ENCODE data around the gene GPR15LG. TPM values are rescaled to one million over a fixed set of nuclear protein-coding genes. Genes with fewer than 3 reads are reported as not detected.
"Not testable (repeated sequence)": the region's sequence is repeated elsewhere in the genome, so short reads cannot be mapped to it uniquely, and the experiment has no call there.

Gene GPR15LG
- polyA plus RNA-seq, 3 donors: 0.43 to 0.97 (median 0.78) TPM

DNA sequence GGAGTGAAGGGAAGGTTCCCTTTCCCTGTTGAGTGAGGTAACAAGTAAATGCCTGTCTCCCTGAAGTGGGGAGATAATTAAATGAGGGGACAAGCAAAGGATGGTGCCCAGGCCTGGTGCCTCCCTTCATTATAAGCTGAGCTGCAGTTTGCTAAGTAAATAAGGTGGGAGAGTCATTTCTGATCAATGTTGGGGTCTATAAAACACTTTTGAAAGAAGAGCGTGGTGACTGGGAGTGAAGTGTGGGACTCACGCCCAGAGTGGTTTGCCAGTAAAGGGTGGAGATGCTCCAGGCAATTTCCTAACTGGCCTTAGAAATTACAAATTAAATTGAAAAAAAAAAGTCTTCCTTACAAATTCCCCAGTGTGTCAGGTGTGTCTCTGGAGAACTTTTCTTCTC lies 9.6 kb upstream of the GPR15LG start:
- DNase-seq: no peak

DNA sequence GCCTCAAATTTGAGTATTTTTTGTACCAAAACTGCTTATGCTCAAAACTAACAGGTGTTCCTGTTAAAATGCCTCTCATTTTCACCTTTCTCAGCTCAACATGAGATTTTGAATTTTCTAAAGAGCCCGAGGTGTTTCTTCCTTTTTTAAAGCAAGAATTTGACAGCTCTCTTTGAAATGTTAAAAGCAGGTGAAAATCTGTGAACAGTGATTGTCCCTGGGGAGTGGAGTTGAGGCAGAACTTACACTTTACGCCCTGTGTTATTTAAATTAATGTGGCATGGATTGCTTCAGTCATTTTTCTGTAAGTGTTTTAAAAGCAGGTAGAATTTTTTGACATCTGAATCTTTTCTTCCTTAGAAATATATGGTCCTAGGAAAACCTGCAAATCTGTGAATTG lies 9.2 kb upstream of the GPR15LG start:
- DNase-seq: no peak

DNA sequence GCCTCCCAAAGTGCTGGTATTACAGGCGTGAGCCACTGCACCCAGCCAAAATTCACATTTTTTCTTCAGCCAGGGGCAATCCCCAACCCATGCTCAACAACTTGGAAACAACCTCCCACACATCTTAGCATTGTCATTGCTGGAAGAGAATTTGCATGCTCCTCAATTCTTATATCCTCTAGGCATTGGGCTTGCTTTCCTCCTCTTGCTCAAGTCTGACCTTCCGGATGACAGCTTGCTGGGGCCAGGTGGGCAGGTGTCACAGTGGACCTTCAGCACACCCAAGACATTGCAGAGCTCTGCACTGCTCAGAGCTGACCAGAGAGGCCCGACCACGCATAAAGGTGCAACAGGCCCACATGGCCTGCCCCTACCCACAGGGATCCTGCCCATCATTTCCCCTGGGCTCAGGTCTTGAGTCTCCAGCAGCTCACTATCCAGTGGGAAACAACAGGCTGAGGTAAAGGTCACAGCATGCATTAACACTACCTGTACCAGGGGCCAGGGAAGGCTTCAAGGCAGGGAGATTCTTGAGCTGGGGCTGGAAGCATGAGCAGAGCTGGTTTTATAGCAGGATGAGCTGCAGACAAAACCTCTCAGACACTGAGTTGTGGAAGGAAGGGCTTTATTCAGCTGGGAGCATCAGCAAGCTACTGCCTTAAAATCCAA lies 6.8 kb upstream of the GPR15LG start:
- no peak for DNase-seq

DNA sequence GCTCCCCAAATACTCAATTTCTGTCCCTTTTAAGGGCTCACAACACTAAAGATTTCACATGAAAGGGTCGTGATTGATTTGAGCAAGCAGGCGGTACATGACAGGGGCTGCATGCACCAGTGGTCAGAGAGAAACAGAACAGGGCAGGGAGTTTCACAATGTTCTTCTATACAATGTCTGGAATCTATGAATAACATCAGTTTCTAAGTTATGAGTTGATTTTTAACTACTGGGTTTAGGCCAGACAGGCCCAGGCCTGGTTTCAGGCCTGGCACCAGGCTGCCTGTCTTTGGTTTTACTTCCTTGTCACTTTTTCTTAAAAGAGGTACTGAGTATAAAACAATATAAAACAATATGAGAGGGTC lies 6.3 kb upstream of the GPR15LG start:
- DNase-seq: not testable (repeated sequence)

DNA sequence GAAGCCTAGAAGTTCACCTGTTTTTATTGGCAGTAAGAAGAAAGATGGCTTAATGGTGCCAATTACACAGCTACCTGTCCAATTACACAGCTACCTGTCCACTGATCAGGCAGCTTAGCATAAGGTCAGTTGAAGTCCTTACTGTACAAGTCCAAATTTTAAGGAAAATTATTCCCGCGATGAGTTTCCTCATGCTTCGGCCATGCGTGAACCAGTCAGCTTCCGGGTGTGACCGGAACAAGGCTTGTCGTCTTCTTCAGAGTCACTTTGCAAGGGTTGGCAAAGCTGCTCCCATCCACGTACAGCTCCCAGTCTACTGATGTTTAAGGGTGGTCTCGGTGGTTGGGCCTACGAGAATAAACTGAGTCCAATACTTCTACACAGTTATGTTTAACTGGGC lies 5.2 kb upstream of the GPR15LG start:
- not testable (repeated sequence) for DNase-seq

DNA sequence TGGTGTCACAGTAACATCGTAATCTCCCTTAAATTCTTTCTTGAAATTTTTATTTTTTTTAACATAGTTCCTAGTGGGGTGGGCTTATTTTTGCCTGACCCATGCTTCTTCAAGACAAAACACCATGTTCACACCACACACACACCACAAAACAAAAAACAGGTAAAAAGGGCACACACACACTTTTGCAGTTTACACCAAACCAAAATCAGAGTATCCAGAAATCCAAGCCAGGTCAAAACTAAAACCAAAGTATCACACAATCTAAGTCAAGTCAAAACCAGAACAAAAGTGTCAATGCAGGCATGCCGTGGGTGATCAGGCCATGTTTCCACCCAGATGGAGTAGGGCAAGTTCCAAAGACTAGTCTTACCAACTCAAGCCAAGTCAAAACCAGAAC lies 2.4 kb upstream of the GPR15LG start:
- not testable (repeated sequence) for DNase-seq

DNA sequence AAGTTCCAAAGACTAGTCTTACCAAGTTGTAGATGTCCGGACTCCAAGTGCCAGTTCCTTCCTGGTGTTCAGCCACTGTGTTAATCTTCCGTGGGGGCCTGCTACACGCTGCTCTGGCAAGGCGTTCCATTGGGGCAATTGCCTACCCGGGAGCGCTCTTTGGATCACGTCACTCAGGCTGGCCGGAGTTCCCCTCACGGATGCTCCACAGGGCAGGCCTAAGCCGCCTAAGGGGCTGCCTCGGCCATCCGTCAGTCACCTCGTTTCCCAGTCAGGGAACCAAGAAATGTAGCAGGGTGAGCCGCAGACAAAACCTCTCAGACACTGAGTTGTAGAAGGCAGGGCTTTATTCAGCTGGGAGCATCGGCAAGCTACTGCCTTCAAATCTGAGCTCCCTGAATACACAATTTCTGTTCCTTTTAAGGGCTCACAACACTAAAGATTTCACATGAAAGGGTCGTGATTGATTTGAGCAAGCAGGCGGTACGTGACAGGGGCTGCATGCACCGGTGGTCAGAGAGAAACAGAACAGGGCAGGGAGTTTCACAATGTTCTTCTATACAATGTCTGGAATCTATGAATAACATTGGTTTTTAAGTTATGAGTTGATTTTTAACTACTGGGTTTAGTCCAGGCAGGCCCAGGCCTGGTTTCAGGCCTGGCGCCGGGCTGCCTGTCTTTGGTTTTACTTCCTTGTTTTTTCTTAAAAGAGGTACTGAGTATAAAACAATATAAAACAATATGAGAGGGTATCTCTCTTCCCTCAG lies 1.7 kb upstream of the GPR15LG start:
- not testable (repeated sequence) for DNase-seq

DNA sequence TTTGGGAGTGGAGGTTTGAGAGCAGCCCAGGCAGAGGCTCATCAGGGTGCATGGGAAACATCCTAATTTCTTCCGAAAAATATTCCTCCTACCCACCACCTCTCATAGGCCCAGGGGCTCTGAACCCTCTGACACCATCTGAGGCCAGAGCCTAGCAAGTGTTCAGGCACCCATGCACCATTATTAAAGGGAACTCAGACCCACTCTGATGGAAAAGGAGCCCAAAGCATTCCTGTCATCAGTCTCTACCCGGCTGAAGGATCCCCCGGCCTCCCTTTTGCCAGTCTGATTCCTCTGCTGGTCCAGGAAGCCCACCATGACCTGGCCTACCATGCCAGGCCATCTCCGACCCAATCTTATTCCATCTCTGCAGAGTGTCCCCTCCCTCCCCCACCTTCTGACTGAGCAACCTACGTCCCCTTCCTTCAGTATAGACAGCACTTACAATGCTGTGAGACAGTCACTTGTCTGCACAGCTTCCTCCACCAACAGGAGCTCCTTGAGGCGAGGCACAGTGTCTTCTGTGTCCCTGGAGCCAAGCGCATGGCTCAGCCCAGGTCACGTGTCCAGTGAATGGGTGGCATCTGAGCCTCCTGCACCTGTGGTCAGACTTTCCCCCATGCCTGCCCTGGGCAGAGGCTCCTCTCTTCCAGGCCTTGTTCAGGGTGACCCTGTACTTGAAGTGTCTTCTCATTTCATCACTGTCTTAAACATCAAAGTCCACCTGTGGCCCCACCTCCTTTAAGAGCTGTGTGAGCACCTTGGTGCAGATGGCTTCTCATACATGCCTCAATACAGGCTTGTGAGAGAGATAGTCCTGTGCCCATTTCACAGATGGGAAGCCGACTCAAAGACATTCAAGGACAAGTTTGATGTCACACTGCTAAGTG lies 889 bp upstream of the GPR15LG start:
- DNase-seq: no peak

DNA sequence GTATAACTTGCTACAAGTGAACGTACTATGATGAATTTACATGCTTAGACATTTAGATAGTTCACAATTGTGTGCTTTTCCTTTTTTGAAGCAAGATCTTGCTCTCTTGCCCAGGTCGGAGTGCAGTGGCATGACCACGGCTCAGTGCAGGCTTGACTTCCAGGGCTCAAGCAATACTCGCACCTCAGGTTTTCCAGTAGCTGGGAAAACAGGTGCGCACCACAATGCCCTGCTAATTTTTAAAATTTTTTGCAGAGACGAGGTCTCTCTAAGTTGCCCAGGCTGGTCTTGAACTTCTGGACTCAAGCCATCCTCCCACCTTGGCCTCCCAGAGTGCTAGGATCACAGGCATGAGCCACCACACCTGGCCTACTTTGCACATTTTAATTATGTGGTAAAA lies 1.8 kb downstream of the GPR15LG start:
- DNase-seq: no peak

DNA sequence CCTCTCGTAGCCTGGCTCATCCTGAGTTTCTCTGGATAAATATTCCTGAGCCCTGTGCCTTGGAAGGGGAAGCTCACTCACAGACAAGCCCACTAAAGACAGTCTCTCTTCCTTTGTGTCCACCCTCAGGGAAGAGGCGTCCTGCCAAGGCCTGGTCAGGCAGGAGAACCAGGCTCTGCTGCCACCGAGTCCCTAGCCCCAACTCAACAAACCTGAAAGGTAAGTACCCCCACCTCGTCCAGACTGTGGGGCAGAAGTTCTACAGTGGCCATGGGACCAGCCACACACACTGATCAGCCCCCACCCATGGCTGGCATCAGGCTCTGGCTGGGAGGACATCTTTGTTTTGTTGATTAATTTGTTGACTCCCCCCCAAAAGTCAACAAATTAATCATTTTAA lies 2.8 kb downstream of the GPR15LG start:
- no peak for DNase-seq

DNA sequence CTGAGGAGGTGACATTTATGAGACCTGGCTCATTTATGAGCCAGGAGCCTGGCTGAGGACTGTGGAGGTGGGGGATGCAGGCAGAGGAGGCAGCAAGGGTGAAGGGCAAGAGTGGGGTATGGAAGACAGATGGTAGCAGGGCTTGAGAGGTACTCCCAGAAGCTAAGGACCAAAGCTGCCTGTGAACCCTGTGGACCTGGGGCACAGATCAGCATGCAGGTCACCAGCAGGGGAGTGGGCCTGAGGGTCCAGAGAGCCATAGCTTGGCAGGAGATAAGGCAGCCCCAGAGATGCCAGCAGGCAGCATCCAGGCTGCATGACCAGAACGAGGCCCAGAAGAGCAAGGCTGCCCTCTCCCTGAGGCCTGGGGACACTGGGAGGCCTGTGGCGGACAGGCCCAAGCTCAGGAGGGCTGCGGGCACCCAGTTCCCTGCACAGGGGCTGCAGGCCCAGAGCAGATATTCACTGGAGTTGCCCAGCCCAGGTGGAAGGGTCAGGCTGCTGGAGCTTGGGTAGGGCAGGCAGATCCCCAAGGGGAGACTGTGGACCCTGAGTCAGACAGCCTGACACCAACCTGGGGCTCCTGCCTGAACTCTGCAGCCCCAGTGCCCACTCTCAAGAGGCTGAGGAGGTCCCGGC lies 3.4 kb downstream of the GPR15LG start:
- DNase-seq: no peak

DNA sequence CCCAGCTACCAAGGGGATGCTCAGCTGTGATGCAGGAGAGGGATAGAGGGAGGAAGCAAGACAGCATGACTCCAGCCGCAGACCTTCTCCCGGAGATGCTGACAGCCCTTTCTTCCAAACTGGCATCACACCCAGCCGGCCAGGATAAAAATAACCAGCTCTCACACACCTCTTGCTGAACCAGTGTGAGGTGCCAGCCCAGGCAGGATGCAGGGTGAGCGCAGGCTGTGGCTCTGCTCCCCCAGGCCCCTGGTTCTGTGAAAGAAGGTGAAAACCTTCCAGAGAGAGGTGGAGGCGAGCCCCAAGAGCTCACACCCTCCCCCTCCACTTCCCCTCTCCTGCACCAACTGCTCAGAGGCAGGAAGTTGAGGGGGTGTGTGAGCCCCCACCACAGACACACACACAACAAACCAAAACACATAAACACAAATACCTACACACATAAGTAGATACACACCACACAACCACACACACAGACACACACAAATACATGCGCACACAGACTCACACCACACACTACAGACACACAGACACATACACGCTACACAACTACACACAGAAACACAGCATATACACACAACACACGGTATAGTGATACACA lies 4.0 kb downstream of the GPR15LG start:
- DNase-seq: no peak

DNA sequence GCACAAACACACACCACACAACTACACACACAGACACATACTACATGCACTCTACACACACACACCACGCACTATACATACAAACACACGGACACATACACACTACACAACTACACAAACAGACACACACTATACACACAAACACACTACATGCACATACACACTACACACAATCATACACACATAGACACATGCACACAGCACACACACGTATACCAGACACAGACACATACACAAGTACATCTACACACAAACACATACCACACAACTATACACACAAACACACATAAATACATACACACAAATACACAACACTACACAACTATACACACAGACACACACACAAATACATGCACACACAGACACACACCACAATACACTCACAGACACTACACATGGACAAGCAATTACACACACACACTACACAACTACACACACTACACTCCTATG lies 4.6 kb downstream of the GPR15LG start:
- no peak for DNase-seq

DNA sequence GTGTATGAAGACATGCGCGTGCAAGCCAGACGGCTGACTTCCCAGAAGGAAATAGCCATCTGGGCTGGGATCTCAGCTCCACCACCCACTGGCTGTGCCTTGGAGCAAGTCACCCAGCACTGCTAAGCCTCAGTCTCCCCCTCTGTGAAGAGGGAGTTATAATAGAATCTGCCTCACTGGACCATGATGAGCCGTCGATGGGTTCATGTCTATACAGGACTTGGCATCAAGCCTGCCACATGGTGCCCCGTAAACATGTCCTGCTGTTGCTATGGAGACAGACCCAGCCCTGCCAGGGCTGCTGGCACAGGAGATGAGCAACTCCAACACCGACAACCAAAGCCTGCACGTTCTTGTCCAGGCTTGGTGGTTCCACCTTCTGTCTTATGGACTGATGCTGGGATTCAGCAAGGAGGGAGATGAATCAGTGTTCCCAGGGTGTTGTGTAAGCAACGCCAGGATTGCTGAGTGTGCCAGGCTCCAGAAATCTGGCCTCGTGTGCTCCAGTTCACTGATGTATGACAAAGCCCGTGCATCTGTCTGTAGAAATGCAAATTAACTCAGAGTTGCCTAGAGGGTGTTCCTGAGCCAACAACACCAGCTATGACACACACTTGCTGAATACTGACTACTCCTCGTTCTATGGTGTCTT lies 5.6 kb downstream of the GPR15LG start:
- DNase-seq: peak; percentile 26

DNA sequence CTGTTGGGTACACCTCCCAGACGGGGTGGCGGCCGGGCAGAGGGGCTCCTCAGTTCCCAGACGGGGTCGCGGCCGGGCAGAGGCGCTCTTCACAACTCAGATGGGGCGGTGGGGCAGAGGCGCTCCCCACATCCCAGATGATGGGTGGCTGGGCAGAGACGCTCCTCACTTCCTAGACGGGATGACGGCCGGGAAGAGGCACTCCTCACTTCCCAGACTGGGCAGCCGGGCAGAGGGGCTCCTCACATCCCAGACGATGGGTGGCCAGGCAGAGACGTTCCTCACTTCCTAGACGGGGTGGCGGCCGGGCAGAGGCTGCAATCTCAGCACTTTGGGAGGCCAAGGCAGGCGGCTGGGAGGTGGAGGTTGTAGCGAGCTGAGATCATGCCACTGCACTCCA lies 6.8 kb downstream of the GPR15LG start:
- DNase-seq: not testable (repeated sequence)

DNA sequence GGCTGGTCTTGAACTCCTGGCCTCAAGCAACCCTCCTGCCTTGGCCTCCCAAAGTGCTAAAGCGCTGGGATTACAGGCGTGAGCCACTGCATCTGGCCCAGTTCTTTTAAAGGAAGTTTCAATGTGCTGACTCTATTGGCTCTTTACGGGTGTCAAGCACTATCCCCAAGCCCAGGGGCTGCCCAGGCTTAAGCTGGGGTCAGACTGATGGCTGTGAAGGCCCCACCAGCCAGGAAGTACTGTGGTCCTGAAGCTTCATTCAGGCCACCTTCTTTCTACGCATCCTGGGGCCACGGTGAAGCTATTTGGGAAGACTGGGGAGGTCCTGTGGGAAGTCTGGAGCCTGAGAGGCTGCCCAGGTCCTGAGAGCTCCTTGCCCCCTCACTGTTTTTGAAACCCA lies 8.0 kb downstream of the GPR15LG start:
- no peak for DNase-seq

DNA sequence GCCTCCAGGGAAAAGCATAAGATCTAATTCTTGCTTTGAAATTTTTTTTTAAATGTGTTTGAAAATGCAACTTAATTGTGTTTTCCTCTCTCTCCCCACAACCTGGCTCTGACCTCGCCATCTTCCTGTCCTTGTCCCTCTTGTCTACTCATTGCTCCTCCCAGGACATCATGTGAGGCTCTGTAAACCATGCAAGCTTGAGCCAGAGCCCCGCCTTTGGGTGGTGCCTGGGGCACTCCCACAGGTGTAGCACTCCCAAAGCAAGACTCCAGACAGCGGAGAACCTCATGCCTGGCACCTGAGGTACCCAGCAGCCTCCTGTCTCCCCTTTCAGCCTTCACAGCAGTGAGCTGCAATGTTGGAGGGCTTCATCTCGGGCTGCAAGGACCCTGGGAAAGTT lies 10.9 kb downstream of the GPR15LG start:
- no peak for DNase-seq

DNA sequence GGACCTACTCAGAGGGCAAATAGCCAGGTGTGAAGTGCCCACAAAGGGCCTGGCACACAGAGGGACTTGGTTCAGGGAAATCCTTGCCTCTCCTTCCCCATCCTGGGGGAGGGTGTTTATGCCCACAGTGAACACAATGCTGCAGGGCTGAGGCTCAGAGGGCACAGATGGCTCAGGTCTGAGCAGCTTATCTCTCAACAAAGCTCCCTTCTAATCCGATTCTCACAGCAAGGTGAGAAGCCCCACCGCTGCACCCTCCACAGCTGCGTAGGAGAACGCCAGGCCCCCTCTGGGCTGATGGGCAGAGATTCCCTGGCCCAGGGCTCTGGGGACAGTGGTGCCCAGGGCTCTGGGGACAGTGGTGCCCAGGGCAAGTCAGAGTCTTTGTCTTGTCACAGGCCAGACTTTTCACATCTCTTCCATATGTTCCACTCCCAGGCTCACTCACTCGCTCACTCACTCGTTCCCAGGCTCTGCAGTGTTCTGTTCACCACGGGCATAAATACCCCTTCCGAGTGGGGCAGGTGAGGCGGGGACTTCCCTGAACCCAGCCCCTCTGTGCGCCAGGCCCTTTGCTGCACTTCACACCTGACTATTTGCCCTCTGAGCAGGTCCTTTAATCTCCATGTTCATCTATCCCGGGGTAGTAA lies 12.1 kb downstream of the GPR15LG start:
- DNase-seq: no peak

DNA sequence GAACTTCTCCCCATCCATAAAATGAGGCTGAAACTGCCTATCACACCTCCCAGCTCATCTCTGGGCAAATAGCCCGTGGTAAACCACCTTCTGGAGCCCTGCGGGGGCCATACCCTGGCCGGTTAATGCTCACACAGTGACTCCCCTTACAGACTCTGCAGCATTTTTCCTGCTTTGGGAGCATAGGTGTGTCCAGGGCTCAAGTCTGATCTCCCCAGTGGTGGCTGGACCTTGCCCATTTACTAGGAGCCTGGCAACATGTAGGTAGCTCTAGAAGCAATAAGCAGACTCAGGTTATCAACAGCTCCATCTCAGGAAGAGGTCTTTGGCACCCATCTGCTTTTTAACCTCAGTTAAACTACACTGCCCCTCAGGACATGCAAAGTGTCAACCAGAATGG lies 15.2 kb downstream of the GPR15LG start:
- no peak for DNase-seq

DNA sequence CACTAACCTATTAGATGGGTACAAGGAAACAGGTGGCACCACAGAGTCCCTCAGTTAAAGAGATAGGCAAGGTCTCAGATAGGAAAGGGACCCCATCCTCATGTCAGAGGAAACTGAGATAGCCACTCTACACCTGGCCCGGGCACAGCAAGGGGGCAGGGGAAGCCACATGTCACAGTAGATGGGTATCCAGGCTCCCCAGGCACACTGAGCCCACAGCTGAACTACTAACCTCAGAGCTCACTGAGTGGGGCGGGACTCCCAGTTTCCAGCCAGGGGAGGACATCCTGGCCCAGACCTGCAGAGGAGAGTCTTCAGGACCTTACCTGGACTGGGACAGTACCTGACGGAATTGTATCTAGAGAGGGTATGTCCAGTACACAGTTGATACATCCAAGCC lies 17.0 kb downstream of the GPR15LG start:
- DNase-seq: no peak

DNA sequence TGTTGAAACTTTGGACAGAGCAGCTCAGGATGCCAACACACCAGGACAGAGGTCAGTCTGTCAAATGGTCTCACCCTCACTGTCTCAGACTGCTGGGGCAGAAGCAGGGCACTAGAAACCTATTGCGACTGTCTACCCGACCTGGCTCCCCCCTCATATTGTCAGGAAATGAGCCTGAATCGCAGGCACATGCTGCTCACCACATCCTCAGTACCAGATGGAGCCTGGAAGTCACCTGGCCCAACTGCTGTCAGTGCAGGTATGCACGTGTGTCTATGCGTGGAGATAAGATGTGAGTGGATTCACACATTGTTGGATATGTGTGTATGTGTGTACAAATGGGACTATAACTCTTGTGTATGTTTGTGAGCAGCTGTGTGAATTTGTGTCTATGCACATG lies 17.5 kb downstream of the GPR15LG start:
- DNase-seq: no peak
